GM19193 (cell line): Measurements from ENCODE around the gene IL17C.

Experiments
- POLR2A ChIP-seq: IDR thresholded peaks from 4 replicates; pipeline ENCODE4 v1.6.1; 2011; ENCODE audit not compliant: insufficient read depth, insufficient read length; ENCODE audit errors: extremely low read depth

Gene IL17C

DNA sequence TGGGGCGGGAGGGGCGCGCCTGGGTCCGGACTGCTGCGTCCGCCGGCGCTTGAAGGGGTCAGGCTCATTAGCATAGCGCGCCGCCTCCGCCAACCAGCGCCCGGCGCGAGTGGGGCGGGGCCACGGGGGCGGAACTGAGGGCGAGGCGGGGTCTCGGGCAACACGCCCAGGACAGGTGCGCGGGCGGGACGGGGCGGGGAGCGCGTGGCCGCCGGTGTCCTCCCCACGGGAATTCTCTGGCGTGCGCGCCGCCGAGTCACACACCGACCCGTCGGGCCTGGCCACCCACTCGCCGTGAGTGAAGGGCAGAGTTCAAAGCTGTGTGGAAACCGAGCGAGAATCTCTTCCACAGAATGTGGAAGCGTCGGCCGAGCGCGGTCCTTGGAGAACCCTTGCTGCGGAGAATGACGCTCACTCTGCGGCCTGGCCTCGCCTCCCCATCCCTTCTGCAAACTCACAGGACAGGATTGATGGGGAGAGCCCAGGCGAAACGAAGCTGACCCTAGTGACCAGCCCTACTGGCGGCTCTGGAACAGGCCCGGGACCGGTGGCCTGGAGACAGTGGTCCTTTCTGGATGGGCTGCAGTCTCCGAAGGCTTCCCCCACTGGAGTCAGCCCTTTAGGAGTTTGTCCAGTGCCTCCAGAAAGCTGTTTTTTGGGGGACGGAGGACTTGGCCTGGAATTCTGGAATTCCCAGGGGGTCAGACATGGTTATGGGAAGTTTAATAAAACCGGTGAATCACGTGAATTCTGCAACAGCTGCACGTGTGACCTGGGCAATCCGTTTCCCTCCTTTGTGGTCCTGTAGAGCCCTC is 48.3 kb downstream of the IL17C start, which contains the start of gene SNAI3:
TSS of gene SNAI3 (minus strand) at position 69 of the 815 bp plus-strand sequence. CDS start 101 bp downstream, outside the sequence.
- TF ChIP-seq POLR2A, result no peak

DNA sequence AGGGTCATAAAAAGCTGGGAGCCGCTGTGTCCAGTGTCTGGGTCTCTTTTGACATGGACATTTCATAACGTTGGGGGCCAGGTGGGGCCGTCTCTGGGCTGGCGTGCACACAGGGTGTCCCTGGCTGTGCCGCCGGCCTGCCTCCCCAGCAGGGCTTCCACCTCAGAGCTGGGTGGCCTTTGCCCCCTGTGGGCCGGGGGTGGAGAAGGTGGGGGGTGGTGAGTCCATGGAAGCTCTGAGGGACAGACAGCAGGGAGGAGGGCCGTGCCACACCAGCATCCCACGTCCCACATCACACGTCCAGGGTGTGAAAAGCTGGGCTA is 48.8 kb downstream of the IL17C start:
- no peak for TF ChIP-seq POLR2A

DNA sequence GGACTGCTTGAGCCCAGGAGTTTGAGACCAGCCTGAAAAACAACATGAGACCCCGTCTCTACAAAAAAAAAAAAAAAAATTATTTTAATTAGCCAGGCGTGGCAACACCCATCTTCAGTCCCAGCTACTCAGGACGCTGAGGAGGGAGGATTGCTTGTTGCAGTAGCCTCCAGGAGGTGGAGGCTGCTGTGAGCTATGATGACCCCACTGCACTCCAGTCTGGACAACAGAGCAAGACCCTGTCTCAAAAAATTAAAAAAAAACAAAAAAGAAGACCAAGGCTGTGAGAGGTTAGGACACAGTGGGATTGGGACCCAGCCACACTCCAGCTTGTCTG is 49.3 kb downstream of the IL17C start:
- TF ChIP-seq POLR2A, result no peak

DNA sequence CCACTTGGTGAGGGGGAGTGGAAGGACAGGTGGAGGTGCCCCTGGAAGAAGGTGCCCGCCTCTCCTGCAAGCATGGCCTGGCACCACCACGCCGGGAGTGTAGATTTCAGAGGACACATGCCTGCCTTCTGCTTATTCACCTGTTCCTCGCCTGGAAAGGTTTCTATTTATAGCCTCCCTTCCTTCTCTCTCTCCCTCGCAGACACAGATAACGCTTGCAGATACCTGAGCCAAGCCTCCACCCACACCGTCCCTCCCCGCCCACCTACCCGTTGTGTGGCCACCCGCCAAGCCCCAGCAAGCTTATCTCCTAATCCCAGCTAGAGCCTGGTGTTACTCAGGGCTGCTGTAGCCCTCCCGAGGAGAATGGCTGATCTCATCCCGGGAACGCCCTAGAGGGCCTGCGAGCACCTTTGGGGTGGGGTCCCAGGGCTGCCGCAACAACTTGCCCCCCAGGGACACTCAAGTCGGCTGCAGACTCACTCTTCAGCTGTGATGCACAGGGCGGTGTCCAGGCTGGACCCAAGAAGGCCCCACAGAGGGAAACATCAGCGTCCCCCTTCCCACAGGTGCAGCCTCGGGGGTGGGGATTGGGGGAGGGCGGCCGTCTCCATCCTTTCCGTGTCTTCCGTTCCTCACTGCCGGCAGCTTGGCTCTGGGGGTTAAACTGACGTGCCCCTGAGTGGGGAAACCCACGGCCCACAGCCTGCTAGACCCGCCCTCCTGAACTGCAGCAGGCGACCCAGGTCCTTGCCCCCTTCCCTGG is 49.8 kb downstream of the IL17C start:
- no peak for TF ChIP-seq POLR2A
